WTC11 (cell line): ENCODE data around the gene CLCA2.

Experiments
- CREB1 ChIP-seq: sonication (generic); formaldehyde crosslinking; IDR thresholded peaks from 2 replicates; pipeline ENCODE4 v1.8.0; 2023; ENCODE audit warnings: mild to moderate bottlenecking, missing genetic modification reagents
- FOXK1 ChIP-seq: sonication (generic); formaldehyde crosslinking; IDR thresholded peaks from 2 replicates; pipeline ENCODE4 v1.8.0; 2022; ENCODE audit warnings: mild to moderate bottlenecking, moderate library complexity, missing genetic modification reagents
- NFYB ChIP-seq: sonication (generic); formaldehyde crosslinking; conservative IDR thresholded peaks from 2 replicates; pipeline ENCODE4 v1.8.0; 2022; ENCODE audit warnings: low read depth, missing genetic modification reagents
- TF ChIP-seq, protein P1 (sequence below): sonication (generic); formaldehyde crosslinking; IDR thresholded peaks from 2 replicates; pipeline ENCODE4 v1.8.0; 2022; ENCODE audit warnings: mild to moderate bottlenecking, missing genetic modification reagents
- TF ChIP-seq, protein P2 (sequence below): fragments of 200-600 bp; IDR thresholded peaks from 2 replicates; pipeline ENCODE4 v1.8.0; 2022; ENCODE audit warnings: antibody characterized with exemption
- TF ChIP-seq, protein P3 (sequence below): sonication (generic); formaldehyde crosslinking; conservative IDR thresholded peaks from 2 replicates; pipeline ENCODE4 v1.8.1; 2023; ENCODE audit warnings: mild to moderate bottlenecking, low read depth, missing genetic modification reagents, moderate library complexity

DNA sequence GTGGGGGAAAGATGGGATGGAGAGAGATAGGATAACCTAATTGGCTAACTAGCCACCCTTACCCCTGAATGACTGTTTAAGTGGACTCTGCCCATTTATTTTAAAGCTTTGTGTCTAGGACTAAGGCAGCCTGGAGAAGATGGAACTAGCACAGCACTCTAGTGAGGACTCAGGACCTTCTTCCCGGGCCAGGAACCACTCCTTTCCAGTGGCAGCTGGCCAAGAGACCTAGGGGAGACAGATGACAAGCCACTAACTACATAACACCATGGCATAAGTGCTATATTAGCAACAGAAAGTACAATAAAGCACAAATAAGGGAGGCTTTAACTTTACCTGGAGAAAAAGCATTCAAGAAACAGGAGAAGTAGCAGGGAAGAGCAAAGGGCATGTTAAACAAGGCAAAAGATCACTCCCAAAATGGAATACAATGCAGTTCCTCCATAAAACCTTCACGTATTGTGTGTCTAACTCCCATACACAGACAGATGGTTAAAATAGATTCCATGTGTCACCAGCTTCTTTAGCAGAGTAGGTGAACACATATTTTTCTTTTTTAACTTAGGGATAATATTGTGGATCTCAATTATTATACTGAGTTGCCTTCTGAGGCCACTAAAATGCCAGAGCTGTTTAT, 65.4 kb downstream of the CLCA2 start:
- TF ChIP-seq, protein P1, sequence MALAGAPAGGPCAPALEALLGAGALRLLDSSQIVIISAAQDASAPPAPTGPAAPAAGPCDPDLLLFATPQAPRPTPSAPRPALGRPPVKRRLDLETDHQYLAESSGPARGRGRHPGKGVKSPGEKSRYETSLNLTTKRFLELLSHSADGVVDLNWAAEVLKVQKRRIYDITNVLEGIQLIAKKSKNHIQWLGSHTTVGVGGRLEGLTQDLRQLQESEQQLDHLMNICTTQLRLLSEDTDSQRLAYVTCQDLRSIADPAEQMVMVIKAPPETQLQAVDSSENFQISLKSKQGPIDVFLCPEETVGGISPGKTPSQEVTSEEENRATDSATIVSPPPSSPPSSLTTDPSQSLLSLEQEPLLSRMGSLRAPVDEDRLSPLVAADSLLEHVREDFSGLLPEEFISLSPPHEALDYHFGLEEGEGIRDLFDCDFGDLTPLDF, result no peak
- TF ChIP-seq, protein P2, sequence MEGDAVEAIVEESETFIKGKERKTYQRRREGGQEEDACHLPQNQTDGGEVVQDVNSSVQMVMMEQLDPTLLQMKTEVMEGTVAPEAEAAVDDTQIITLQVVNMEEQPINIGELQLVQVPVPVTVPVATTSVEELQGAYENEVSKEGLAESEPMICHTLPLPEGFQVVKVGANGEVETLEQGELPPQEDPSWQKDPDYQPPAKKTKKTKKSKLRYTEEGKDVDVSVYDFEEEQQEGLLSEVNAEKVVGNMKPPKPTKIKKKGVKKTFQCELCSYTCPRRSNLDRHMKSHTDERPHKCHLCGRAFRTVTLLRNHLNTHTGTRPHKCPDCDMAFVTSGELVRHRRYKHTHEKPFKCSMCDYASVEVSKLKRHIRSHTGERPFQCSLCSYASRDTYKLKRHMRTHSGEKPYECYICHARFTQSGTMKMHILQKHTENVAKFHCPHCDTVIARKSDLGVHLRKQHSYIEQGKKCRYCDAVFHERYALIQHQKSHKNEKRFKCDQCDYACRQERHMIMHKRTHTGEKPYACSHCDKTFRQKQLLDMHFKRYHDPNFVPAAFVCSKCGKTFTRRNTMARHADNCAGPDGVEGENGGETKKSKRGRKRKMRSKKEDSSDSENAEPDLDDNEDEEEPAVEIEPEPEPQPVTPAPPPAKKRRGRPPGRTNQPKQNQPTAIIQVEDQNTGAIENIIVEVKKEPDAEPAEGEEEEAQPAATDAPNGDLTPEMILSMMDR, result no peak
- no peak for TF ChIP-seq FOXK1
- no peak for TF ChIP-seq CREB1 (CRISPR knock-in tag)
- no peak for TF ChIP-seq NFYB
- TF ChIP-seq, protein P3, sequence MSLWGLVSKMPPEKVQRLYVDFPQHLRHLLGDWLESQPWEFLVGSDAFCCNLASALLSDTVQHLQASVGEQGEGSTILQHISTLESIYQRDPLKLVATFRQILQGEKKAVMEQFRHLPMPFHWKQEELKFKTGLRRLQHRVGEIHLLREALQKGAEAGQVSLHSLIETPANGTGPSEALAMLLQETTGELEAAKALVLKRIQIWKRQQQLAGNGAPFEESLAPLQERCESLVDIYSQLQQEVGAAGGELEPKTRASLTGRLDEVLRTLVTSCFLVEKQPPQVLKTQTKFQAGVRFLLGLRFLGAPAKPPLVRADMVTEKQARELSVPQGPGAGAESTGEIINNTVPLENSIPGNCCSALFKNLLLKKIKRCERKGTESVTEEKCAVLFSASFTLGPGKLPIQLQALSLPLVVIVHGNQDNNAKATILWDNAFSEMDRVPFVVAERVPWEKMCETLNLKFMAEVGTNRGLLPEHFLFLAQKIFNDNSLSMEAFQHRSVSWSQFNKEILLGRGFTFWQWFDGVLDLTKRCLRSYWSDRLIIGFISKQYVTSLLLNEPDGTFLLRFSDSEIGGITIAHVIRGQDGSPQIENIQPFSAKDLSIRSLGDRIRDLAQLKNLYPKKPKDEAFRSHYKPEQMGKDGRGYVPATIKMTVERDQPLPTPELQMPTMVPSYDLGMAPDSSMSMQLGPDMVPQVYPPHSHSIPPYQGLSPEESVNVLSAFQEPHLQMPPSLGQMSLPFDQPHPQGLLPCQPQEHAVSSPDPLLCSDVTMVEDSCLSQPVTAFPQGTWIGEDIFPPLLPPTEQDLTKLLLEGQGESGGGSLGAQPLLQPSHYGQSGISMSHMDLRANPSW, result no peak
